Hepatocyte (in vitro differentiated cells): ENCODE results near the gene WASF2.

Experiments used
- CTCF ChIP-seq: fragments of 200-600 bp; sonication (generic); IDR thresholded peaks from 2 replicates; pipeline ENCODE4 v1.5.1; 2016; ENCODE audit warnings: antibody characterized with exemption, mild to moderate bottlenecking; ENCODE audit not compliant: poor library complexity
- EZH2 ChIP-seq: fragments of 200-600 bp; sonication (generic); IDR thresholded peaks from 2 replicates; pipeline ENCODE4 v1.6.1; 2016; ENCODE audit warnings: antibody characterized with exemption, mild to moderate bottlenecking, borderline replicate concordance

GRCh38 chr1:27513958-27514357 lies 24.0 kb upstream of the WASF2 start:
- TF ChIP-seq CTCF (no peak), EZH2 (no peak)
